AG04449 (cell line): Measurements from ENCODE around the gene NRBF2.
"Not testable (repeated sequence)": the region's sequence is repeated elsewhere in the genome, so short reads cannot be mapped to it uniquely, and the experiment has no call there.

Experiments
- CTCF ChIA-PET: fragments of 350-600 bp; formaldehyde crosslinking; extraction: SDS; loops from one replicate; lab custom pipeline; 2021; ENCODE audit warnings: antibody characterized with exemption; lab: Yijun Ruan, JAX
- POLR2A ChIA-PET: fragments of 400-600, 350-600 bp; formaldehyde crosslinking; extraction: SDS; loops from one replicate; lab custom pipeline; 2020; ENCODE audit warnings: antibody characterized with exemption, inconsistent platforms; lab: Yijun Ruan, JAX
- DNase-seq: peaks from one replicate; pipeline ENCODE4 v3.0.0-alpha.2; 2010; ENCODE audit warnings: low read depth, low spot score
- H3K4me3 ChIP-seq: 2 replicates; pipeline ENCODE4 v1.5.1; 2011; ENCODE audit warnings: low read depth, mild to moderate bottlenecking, control low read depth, low read length
- TF ChIP-seq, protein P1 (sequence below): IDR thresholded peaks from one replicate; pipeline ENCODE4 v1.5.1; 2011; ENCODE audit warnings: mild to moderate bottlenecking, moderate library complexity, low read length, control low read depth, inconsistent platforms; ENCODE audit not compliant: insufficient read depth; ENCODE audit errors: missing control alignments

NRBF2 gene

DNA sequence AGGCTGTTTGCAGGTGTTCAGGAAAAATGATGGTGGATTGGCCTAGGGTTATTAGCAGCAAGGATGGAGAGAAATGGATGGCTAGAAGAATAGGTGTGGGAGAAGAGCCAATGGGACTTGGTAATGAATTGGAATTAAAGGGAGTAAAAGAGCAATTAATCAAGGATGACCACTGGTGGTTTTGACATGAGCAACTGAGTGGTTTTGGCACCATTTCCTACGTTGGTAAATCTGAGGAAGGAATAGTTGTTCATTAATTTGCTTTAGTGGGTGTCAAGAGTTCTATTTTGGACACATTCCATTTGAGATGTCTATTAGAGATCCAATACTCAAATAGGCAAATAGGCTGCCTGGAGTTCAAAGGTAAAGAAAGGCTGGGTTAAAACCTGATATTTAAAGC, 38.2 kb upstream of the NRBF2 start:
- ChIA-PET POLR2A (interaction anchor here (0.5 kb wide), 1 partner anchor 513 kb away, joined by 4 read pairs; no protein-coding TSS in a partner anchor), CTCF (interaction anchor here (1.5 kb wide), 1 partner anchor 10 kb away, joined by 5 read pairs; no protein-coding TSS in a partner anchor)
- TF ChIP-seq, protein P1, sequence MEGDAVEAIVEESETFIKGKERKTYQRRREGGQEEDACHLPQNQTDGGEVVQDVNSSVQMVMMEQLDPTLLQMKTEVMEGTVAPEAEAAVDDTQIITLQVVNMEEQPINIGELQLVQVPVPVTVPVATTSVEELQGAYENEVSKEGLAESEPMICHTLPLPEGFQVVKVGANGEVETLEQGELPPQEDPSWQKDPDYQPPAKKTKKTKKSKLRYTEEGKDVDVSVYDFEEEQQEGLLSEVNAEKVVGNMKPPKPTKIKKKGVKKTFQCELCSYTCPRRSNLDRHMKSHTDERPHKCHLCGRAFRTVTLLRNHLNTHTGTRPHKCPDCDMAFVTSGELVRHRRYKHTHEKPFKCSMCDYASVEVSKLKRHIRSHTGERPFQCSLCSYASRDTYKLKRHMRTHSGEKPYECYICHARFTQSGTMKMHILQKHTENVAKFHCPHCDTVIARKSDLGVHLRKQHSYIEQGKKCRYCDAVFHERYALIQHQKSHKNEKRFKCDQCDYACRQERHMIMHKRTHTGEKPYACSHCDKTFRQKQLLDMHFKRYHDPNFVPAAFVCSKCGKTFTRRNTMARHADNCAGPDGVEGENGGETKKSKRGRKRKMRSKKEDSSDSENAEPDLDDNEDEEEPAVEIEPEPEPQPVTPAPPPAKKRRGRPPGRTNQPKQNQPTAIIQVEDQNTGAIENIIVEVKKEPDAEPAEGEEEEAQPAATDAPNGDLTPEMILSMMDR = no peak
- DNase-seq = no peak
- no peak overlapping the region for H3K4me3 ChIP-seq

DNA sequence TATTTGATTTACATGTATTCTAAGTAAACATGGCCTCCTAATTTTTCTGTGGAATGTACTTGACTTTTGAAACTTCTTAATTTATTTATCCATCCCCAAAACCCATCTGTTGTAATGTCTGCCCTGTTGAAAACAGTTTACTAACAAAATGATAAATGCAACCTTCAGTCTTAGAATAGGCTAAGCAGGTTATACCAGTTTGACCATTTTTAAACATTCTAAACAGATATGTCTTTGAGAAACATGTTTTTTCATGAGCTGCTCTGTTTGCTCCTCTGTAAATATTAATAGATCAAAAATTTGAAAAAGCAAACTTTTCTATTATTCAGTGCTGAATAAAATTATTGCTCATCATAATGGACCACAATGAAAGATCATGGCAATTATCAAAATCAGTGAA, 33.4 kb upstream of the NRBF2 start:
- H3K4me3 ChIP-seq = no peak overlapping the region
- ChIA-PET CTCF (interaction anchor here (0.7 to 1.7 kb wide), 5 partner anchors 9 to 837 kb away, joined by 3 to 6 read pairs (median 4); no protein-coding TSS in a partner anchor), POLR2A (no interaction called here)
- TF ChIP-seq, protein P1 = no peak
- DNase-seq = no peak

DNA sequence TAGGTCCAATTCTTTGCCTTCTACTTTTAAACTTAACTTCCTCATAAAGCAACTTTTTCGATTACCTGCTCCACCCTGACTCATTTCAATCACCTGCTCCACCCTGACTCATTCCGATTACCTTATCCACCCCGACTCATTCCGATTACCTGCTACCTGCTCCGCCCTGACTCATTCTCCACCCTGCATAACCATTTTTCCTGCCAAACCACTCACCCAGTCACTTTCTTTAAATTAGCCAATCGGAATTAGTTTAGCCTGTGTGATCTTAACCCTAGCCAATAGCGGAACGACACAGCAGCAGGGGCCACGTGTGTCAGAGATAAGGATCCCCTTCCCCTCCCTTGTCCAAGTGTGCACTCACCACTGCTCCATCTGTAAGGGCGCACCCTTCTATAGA, 32.0 kb upstream of the NRBF2 start:
- H3K4me3 ChIP-seq, DNase-seq, CTCF ChIA-PET, POLR2A ChIA-PET: not testable (repeated sequence)

DNA sequence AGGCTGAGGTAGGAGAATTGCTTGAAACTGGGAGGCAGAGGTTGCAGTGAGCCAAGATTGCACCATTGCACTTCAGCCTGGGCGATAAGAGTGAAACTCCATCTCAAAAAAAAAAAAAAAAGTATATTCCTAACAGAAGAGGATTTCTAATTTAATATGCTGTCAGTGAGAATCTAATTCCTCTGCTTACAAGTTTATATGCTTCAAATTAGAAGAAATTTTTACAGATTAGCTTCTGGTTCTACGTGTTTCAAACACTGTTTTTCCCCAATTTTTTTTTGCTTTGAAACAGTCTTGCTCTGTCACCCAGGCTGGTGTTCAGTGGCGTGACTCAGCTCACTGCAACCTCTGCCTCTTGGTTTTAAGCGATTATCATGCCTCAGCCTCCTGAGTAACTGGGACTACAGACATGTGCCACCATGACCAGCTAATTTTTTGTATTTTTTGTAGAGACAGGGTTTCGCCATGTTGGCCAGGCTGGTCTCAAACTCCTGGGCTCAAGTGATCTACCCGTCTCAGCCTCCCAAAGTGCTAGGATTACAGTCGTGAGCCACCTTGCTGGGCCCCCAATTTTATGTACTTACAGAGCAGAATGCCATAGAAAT, 30.7 kb upstream of the NRBF2 start:
- POLR2A ChIA-PET, DNase-seq, H3K4me3 ChIP-seq, CTCF ChIA-PET: not testable (repeated sequence)

DNA sequence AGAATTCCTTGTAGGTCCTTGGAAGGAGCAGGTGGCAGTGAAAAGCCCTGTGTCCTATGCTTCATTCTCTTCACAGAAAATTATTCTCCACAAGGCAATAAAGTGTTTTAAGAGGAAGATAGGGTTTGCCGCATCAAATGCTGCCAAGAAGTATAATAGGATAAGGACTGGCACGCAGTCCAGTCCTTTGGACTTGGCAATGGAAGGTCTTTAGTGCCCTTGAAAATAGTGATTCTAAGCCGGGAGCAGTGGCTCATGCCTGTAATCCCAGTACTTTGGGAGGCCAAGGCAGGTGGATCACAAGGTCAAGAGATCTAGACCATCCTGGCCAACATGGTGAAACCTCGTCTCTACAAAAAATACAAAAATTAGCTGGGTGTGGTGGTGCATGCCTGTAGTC, 29.9 kb upstream of the NRBF2 start:
- POLR2A ChIA-PET, CTCF ChIA-PET, DNase-seq, H3K4me3 ChIP-seq: not testable (repeated sequence)

DNA sequence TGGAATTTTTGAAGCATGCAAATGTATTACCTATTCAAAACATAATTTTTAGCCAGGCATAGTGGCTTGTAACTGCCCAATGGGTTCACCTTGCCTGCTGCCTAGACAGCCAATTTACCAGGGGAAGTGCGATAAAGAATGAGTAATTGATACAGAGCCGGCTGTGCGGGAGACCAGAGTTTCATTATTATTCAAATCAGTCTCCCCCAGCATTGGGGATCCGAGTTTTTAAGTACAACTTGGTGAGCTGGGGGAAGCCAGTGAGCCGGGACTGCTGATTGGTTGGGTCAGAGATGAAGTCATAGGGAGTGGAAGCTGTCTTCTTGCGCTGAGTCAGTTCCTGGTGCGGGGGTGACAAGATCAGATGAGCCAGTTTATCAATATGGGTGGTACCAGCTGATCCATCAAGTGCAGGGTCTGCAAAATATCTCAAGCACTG, 29.1 kb upstream of the NRBF2 start:
- ChIA-PET POLR2A (no interaction called here), CTCF (interaction anchor here (1.4 to 2.3 kb wide), 2 partner anchors 18 to 53 kb away, joined by 3 to 7 read pairs; no protein-coding TSS in a partner anchor)
- DNase-seq = no peak
- TF ChIP-seq, protein P1 = no peak
- H3K4me3 ChIP-seq = no peak overlapping the region

DNA sequence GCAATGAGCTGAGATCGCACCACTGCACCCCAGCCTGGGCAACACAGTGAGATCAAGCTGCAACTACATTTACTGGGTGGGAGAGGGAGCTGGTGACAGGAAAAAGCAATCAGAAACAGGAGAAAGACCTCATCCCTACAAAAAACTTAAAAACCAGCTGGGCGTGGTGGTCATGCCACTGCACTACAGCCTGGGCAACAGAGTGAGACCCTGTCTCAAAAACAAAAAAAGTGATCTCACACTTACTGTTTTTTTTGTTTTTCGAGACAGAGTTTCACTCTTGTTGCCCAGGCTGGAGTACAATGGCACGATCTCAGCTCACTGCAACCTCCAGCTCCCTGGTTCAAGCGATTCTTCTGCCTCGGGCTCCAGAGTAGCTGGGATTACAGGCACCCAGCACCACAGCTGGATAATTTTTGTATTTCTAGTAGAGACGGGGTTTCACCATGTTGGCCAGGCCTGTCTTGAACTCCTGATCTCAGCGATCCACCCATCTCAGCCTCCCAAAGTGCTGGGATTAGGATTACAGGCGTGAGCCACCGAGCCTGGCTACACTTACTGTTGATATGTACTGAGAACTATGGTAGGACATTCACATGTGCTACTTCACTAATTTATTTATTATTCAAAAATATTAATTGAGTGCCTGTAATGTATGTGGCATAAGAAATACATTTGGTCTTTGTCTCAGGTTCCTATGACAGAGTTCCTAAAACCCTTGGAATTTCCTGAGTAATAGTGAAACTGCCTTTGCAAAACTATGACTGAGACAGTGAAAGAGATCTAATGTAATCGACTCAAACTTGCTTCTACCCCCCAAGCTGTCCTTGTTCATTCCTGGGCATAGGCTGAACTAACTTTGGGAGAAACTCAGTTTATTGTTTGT, 27.7 kb upstream of the NRBF2 start:
- no peak for DNase-seq
- ChIA-PET CTCF (interaction anchor here (1.2 to 2.3 kb wide), 2 partner anchors 9 to 52 kb away, joined by 3 to 7 read pairs; no protein-coding TSS in a partner anchor), POLR2A (interaction anchor here (1.6 kb wide), 1 partner anchor 28 kb away, joined by 7 read pairs; the partner anchor contains the start of gene NRBF2)
- TF ChIP-seq, protein P1 = no peak
- peak overlapping the region; percentile 13 for H3K4me3 ChIP-seq
